ENCODE measurements around the gene BMPR1B.
A peak's percentile ranks its signal among the peaks of the same experiment; 100 is the strongest.

The BMPR1B gene

DNA sequence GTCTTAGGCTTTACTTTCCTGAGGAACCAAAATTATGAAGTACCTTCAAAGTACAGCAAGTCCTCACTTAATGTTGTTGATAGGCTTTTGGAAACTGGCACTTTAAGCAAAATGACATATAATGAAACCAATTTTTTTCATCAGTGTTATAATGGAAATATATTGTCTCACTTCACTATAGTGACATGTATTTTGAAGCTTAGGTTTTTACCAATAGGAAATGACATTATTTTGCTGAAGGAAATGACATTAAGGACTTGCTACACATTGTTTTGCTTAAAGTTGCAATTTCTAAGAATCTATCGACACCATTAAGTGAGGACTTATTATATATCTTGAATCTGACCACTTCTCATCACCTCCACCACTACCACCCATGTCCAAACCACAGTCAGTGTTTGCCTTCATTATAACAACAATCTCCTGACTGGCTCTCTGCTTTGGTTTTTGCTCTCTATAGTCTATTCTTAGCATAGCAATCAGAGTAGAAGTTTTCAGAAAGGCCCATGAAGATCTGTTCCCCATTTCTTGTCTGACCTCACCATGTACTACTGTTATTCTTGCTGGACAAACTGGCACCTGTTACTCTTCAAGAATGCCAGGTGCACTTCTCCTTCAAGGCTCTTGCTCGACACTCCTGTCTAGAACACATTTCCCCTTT lies 311.2 kb downstream of the BMPR1B start:
- Histone ChIP-seq H3K9ac (no peak overlapping the region), H3K9me3 (replicated peaks in 1 of 11) (no peaks in the 10 kb centered on the region), H3K4me3 (no peak overlapping the region), H3K27ac (no peak overlapping the region), H3K27me3 (no peaks in the 10 kb centered on the region), H3K36me3 (no peaks in the 10 kb centered on the region), H3K4me2 (no peak overlapping the region), H3K4me1 (no peaks in the 10 kb centered on the region), H4K20me1 (no peaks in the 10 kb centered on the region)
- no peak for TF ChIP-seq Cebpa-rat (IDR thresholded peaks at IDR 0.05)

DNA sequence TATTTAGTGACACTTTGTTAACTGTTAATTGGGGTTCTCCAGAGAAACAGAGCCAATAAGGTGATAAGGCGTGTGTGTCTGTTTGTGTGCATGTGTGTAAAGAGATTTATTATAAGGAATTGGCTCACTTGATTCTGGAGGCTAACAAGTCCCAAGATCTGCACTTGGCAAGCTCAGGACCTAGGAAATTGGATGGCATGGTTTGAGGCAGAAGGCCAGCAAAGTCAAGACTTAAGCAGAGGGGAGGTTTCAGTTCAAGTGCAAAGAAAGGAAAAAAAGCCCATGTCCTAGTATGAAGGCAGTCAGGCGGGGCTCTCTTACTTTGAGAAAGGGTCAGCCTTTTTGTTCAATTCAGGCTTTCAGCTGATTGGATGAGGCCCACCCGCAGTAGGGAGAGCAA lies 314.1 kb downstream of the BMPR1B start:
- Histone ChIP-seq H3K4me2 (no peak overlapping the region), H3K27ac (no peak overlapping the region), H3K27me3 (no peaks in the 10 kb centered on the region), H3K9me3 (replicated peaks in 1 of 11) (no peaks in the 10 kb centered on the region), H3K9ac (no peak overlapping the region), H3K4me1 (no peaks in the 10 kb centered on the region), H3K36me3 (no peaks in the 10 kb centered on the region), H4K20me1 (no peaks in the 10 kb centered on the region), H3K4me3 (no peak overlapping the region)
- TF ChIP-seq Cebpa-rat (IDR thresholded peaks at IDR 0.05), result no peak

GRCh38 chr4:95073646-95074045 lies 315.9 kb downstream of the BMPR1B start:
- Histone ChIP-seq H3K9me3 (replicated peaks in 1 of 11) (no peaks in the 10 kb centered on the region), H3K4me1 (no peaks in the 10 kb centered on the region), H3K4me2 (no peak overlapping the region), H3K27ac (no peak overlapping the region), H4K20me1 (no peaks in the 10 kb centered on the region), H3K9ac (no peak overlapping the region), H3K27me3 (no peaks in the 10 kb centered on the region), H3K36me3 (no peaks in the 10 kb centered on the region), H3K4me3 (no peak overlapping the region)
- TF ChIP-seq Cebpa-rat (IDR thresholded peaks at IDR 0.05), result no peak

- no peak for TF ChIP-seq Cebpa-rat (IDR thresholded peaks at IDR 0.05)
- Histone ChIP-seq H3K4me3 (no peak overlapping the region), H3K9me3 (replicated peaks in 1 of 11) (no peaks in the 10 kb centered on the region), H3K27me3 (no peaks in the 10 kb centered on the region), H3K4me1 (no peaks in the 10 kb centered on the region), H4K20me1 (no peaks in the 10 kb centered on the region), H3K9ac (no peak overlapping the region), H3K36me3 (no peaks in the 10 kb centered on the region), H3K27ac (no peak overlapping the region), H3K4me2 (no peak overlapping the region)
Observed at GRCh38 chr4:95077864-95078263, 320.1 kb downstream of the BMPR1B start.

GRCh38 chr4:95080969-95081368 lies 323.2 kb downstream of the BMPR1B start:
- Histone ChIP-seq H3K4me3 (no peak overlapping the region), H3K27me3 (no peaks in the 10 kb centered on the region), H4K20me1 (no peaks in the 10 kb centered on the region), H3K9ac (no peak overlapping the region), H3K27ac (no peak overlapping the region), H3K36me3 (no peaks in the 10 kb centered on the region), H3K4me1 (peaks cover 0 to 13% (median 8%) of the 10 kb centered on the region in 10 experiments; a peak in 11 of 20 replicates), H3K9me3 (replicated peaks in 1 of 11) (no peaks in the 10 kb centered on the region), H3K4me2 (no peak overlapping the region)
- no peak for TF ChIP-seq Cebpa-rat (IDR thresholded peaks at IDR 0.05)

DNA sequence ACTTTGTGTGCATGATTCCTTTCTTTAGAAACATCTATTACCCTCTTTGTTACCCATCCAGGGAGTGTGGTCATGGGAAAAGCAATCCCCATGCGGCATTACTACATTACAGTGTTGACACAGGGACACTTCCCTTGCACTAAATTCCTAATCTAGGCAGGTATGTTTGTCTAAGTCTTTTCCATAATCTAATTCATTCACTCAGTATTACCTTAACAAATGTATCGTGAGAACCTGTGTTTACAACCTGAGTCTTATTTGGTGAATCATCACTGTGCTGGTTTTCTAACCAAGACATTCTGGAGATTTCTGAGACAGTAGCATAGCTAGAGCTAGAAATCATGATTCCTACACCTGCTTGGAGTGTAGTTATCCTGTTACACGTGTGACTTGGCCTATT lies 326.8 kb downstream of the BMPR1B start:
- no peaks in the 10 kb centered on the region for H3K36me3 ChIP-seq
- no peak for TF ChIP-seq Cebpa-rat (IDR thresholded peaks at IDR 0.05)
- H3K9ac ChIP-seq, result no peak overlapping the region
- H3K27me3 ChIP-seq, result no peaks in the 10 kb centered on the region
- H3K4me1 ChIP-seq, result peaks cover 0 to 13% (median 8%) of the 10 kb centered on the region in 10 experiments; a peak in 11 of 20 replicates
- H3K4me3 ChIP-seq, result no peak overlapping the region
- no peaks in the 10 kb centered on the region for H4K20me1 ChIP-seq
- H3K4me2 ChIP-seq, result peak overlapping the region in 5 of 11 experiments; percentile 20 to 53 (median 49); a peak in 5 of 22 replicates
- no peaks in the 10 kb centered on the region for H3K9me3 ChIP-seq (replicated peaks in 1 of 11)
- no peak overlapping the region for H3K27ac ChIP-seq

- Histone ChIP-seq H3K27ac (no peak overlapping the region), H3K4me3 (no peak overlapping the region)
- TF ChIP-seq Cebpa-rat (IDR thresholded peaks at IDR 0.05), result no peak
Observed at GRCh38 chr4:95085124-95085833, 327.5 kb downstream of the BMPR1B start.

DNA sequence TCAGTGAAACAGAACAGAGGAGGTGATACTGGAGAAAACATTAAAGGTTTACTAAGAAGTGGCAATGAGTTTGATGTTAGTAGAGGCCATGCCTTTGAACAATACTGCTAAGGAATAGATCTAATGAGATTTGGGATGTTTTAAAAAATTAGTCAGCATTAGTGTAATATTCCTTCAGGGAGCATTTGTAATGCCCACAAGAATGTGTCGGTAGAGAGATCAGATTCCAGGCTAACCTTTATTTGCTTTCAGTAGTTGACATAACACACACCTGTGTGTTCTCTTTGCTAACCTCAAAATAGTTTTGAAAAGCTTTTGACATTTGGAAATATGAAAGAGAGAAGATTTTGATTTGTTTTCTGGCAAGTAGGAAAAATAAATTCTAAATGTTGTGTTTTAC lies 328.8 kb downstream of the BMPR1B start:
- Histone ChIP-seq H3K9ac (no peak overlapping the region), H3K27me3 (no peaks in the 10 kb centered on the region), H3K4me3 (no peak overlapping the region), H3K36me3 (no peaks in the 10 kb centered on the region), H3K4me2 (no peak overlapping the region), H3K9me3 (replicated peaks in 1 of 11) (no peaks in the 10 kb centered on the region), H3K27ac (no peak overlapping the region), H4K20me1 (no peaks in the 10 kb centered on the region), H3K4me1 (peaks cover 0 to 13% (median 8%) of the 10 kb centered on the region in 10 experiments; a peak in 11 of 20 replicates)
- no peak for TF ChIP-seq Cebpa-rat (IDR thresholded peaks at IDR 0.05)

More at GRCh38 chr4:95085124-95085833, 327.5 kb downstream of the BMPR1B start:
- H3K4me2 ChIP-seq, result peak overlapping the region in 8 of 11 experiments; percentile 11 to 53 (median 32); a peak in 13 of 22 replicates
- H3K9ac ChIP-seq, result no peak overlapping the region
- H4K20me1 ChIP-seq, result no peaks in the 10 kb centered on the region
- H3K9me3 ChIP-seq (replicated peaks in 1 of 11), result no peaks in the 10 kb centered on the region
- no peaks in the 10 kb centered on the region for H3K36me3 ChIP-seq
- no peaks in the 10 kb centered on the region for H3K27me3 ChIP-seq
- peaks cover 0 to 13% (median 8%) of the 10 kb centered on the region in 10 experiments; a peak in 11 of 20 replicates for H3K4me1 ChIP-seq

GRCh38 chr4:95087657-95088455 lies 330.1 kb downstream of the BMPR1B start:
- no peak overlapping the region for H3K4me3 ChIP-seq
- no peak for TF ChIP-seq Cebpa-rat (IDR thresholded peaks at IDR 0.05)
- H3K9me3 ChIP-seq (replicated peaks in 1 of 11), result no peaks in the 10 kb centered on the region
- no peaks in the 10 kb centered on the region for H3K36me3 ChIP-seq
- H3K4me1 ChIP-seq, result peaks cover 0 to 13% (median 8%) of the 10 kb centered on the region in 10 experiments; a peak in 11 of 20 replicates
- no peaks in the 10 kb centered on the region for H3K27me3 ChIP-seq
- H3K27ac ChIP-seq, result no peak overlapping the region
- H3K4me2 ChIP-seq, result no peak overlapping the region
- no peak overlapping the region for H3K9ac ChIP-seq
- H4K20me1 ChIP-seq, result no peaks in the 10 kb centered on the region

Measured in BLaER1 treated with 17β-estradiol and CSF1 and Interleukin-3, amounts not matched to agents 10 nM and 100 nM (cell line).